AG04450 (cell line): Measurements from ENCODE around the gene PLCD3. TPM values are rescaled to one million over a fixed set of nuclear protein-coding genes. Genes with fewer than 3 reads are reported as not detected.

ENCODE experiments used
- CTCF ChIA-PET: fragments of 300-600, 350-600 bp; formaldehyde crosslinking; extraction: SDS; loops from one replicate; lab custom pipeline; 2022; ENCODE audit warnings: antibody characterized with exemption, inconsistent platforms; lab: Charles Lee
- POLR2A ChIA-PET: fragments of 350-600 bp; formaldehyde crosslinking; extraction: SDS; loops from one replicate; lab custom pipeline; 2021; ENCODE audit warnings: antibody characterized with exemption, inconsistent platforms; lab: Yijun Ruan, JAX
- DNase-seq: peaks from one replicate; pipeline ENCODE4 v3.0.0-alpha.2; 2011; ENCODE audit warnings: low read depth, low spot score
- H3K27ac ChIP-seq: one replicate; pipeline ENCODE4 v1.5.1; 2012; ENCODE audit warnings: low read depth, low read length, control low read depth
- H3K27me3 ChIP-seq: one replicate; pipeline ENCODE4 v1.6.0; 2012; ENCODE audit warnings: low read length; ENCODE audit not compliant: control insufficient read depth, insufficient read depth
- H3K4me3 ChIP-seq: 2 replicates; pipeline ENCODE4 v1.5.1; 2011; ENCODE audit warnings: mild to moderate bottlenecking, low read depth, low read length, control low read depth
- H3K9me3 ChIP-seq: 2 replicates; pipeline ENCODE4 v1.5.1; 2012; ENCODE audit warnings: low read length; ENCODE audit not compliant: control insufficient read depth, insufficient read depth
- CTCF ChIP-seq: IDR thresholded peaks from 2 replicates; pipeline ENCODE4 v1.5.1; 2011; ENCODE audit warnings: low read depth, low read length, control low read depth, inconsistent platforms
- polyA plus RNA-seq: library from polyadenylated mRNA; depleted of rRNA; stranded (reverse); fragments of >200 nt; gene quantifications from 2 replicates; pipeline ENCODE4 v1.2.3, GENCODE V29; 2011

The PLCD3 gene
- polyA plus RNA-seq, 1 experiment, result 28.2 TPM

DNA sequence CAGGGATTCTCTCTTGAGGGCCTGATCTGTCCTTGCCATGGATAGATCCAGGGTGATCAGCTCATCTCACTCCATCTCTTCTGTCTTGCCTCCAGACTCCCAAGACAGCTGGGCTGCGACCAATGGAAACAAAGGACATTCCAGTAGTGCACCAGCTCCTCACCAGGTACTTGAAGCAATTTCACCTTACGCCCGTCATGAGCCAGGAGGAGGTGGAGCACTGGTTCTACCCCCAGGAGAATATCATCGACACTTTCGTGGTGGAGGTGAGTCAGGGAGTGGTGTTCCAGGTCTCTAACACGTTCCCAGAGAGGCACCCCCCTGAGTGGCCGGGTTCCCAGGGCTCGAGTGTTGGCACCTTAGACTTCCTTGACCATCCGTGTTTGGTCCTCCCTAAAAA lies 29.5 kb downstream of the PLCD3 start:
- CTCF ChIA-PET, result interaction anchor here (1.0 to 4.4 kb wide), 2 partner anchors 32 to 183 kb away, joined by 3 to 19 read pairs; partner anchors contain the start of gene ACBD4
- Histone ChIP-seq H3K9me3 (no peaks in the 10 kb centered on the region), H3K27ac (no peak overlapping the region), H3K4me3 (no peak overlapping the region), H3K27me3 (no peaks in the 10 kb centered on the region)
- POLR2A ChIA-PET, result interaction anchor here (0.6 kb wide), 1 partner anchor 81 kb away, joined by 3 read pairs; no protein-coding TSS in a partner anchor
- DNase-seq, result no peak
- TF ChIP-seq CTCF, result no peak

DNA sequence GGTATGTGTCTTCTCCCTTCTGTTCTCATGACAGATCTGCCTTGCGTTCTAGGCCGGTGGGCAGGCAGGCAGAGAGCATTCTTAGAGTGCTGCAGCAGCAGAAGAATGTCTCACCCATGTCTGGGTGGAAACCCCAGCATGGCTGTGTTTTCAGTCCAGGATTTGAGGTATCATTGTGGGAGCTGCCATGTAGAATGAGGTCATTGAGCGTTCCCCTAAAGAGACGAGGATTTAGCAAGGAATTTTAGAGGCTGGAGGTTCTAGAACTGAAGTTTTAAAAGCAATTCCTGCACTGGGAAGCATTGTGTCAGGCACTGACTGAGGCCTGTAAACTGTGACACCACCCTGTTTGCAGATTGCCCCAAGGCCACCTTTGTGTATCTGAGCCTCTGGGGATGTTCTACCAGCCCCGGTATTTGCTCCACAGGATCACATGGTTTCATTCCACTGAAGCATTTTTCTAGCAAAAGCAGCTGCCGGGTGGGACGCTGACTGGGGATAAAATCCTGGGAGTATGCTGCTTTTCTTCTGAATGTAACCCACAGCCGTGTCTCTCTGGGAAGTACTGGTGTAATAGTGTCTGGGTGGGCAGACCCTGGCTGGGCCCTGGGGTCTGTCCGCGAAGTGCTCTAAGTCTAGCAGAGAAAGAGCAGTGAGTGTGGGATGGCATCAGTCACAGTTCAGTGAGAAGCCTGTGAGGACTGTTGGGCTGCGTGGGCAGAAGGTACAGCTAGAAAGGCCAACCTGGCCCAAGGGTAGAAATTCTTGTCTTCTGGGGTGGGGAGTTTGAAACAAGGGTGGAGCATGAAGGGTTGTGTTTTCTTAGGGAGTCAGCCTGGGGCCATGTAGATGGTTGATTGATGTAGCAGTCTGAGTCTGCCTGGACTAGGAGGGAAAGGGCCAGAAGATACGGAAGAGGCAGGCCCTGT lies 30.2 kb downstream of the PLCD3 start:
- DNase-seq, result no peak
- Histone ChIP-seq H3K27ac (peak overlapping the region; percentile 34), H3K27me3 (no peaks in the 10 kb centered on the region), H3K9me3 (no peaks in the 10 kb centered on the region), H3K4me3 (no peak overlapping the region)
- POLR2A ChIA-PET, result interaction anchor here (0.6 to 0.7 kb wide), 2 partner anchors 10 to 80 kb away, joined by 3 read pairs; no protein-coding TSS in a partner anchor
- CTCF ChIA-PET, result interaction anchor here (4.4 kb wide), 1 partner anchor 33 kb away, joined by 19 read pairs; the partner anchor contains the start of gene ACBD4
- TF ChIP-seq CTCF, result no peak

DNA sequence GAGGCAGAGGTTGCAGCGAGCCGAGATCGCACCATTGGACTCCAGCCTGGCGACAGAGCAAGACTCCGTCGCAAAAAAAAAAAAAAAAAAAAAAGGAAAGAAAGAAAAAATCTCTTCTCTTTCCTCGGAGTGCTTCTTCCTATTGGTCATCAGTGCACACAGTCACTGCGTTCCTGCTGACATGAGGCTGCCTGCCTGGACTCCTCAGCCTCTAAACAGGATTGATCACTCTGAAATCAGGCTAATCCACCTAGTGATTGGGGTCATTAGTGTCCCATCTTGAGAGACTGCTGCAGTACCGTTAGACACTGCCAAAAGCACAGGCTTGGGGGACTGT lies 30.8 kb downstream of the PLCD3 start:
- H3K27ac ChIP-seq, result peak overlapping the region; percentile 34
- no peaks in the 10 kb centered on the region for H3K27me3 ChIP-seq
- no peak for TF ChIP-seq CTCF
- H3K4me3 ChIP-seq, result no peak overlapping the region
- ChIA-PET POLR2A (no interaction called here), CTCF (no interaction called here)
- no peak for DNase-seq
- H3K9me3 ChIP-seq, result no peaks in the 10 kb centered on the region

DNA sequence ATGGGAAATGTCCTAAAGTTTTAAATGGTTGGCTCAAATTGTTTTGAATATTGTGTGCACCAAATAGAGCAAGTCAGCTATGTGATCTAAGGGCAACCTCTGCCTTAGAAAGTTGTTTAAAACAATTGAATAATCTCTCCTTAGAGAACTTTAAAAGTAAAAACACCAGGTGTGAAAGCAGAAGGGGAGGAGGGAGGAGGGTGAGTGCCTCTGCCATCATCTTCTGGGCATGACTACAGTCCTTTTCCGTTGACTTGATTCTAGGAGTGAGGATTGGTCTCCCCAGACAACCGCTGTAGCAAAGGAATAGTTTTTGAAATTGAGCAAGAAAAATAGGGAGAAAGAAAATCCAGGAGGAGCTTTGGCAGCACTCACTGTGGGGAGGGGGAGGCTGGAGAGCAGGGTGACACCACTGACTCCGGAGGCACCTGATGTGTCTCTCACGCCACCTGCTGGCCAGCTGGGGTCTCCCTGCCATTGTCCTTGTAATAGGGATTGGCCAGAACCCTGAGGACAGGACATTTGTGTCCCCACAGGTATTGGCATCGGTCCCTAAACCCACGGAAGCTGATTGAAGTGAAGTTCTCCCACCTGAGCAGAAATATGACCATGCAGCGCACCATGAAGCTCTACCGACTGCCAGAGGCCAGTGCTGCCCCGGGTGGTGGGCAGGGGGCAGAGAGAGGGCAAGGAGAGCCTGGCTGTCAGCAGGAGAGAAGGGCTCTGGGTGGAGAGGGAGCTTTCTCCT lies 33.3 kb downstream of the PLCD3 start:
- H3K27ac ChIP-seq, result peak overlapping the region; percentile 39
- ChIA-PET POLR2A (interaction anchor here (0.6 to 0.8 kb wide), 2 partner anchors 78 to 160 kb away, joined by 3 read pairs; no protein-coding TSS in a partner anchor), CTCF (interaction anchor here (0.6 to 5.8 kb wide), 28 partner anchors 9 to 197 kb away, joined by 3 to 38 read pairs (median 4); partner anchors contain the start of genes ACBD4, DCAKD and PLCD3)
- peak; percentile 83 for TF ChIP-seq CTCF
- peak; percentile 44 for DNase-seq
- H3K9me3 ChIP-seq, result no peaks in the 10 kb centered on the region
- no peaks in the 10 kb centered on the region for H3K27me3 ChIP-seq
- no peak overlapping the region for H3K4me3 ChIP-seq
